HG02763 (cell line): ENCODE measurements around the gene L1CAM.

Source experiments
- ATAC-seq: cut with Tn5 transposase; IDR thresholded peaks from one replicate; pipeline ENCODE4 v1.9.1; 2021; ENCODE audit warnings: mild to moderate bottlenecking, moderate library complexity; ENCODE audit not compliant: unreplicated experiment

Gene L1CAM

GRCh38 chrX:153885968-153886903 lies at the start of gene L1CAM:
TSS of gene L1CAM (minus strand) at chrX:153886173. CDS start at chrX:153875836, 10,337 bp downstream.
- no peak for ATAC-seq

GRCh38 chrX:153935326-153935851 lies 49.4 kb upstream of the L1CAM start:
- no peak for ATAC-seq

GRCh38 chrX:153934762-153935325 lies 48.9 kb upstream of the L1CAM start, which contains the start of gene NAA10:
TSS of gene NAA10 (minus strand) at chrX:153935037. CDS start at chrX:153934904, 133 bp downstream.
- ATAC-seq = peak; percentile 92

GRCh38 chrX:153934148-153934761 lies 48.3 kb upstream of the L1CAM start:
- peak; percentile 5 for ATAC-seq

- no peak for ATAC-seq
Observed at GRCh38 chrX:153933748-153934147, 47.8 kb upstream of the L1CAM start.

- no peak for ATAC-seq
Observed at GRCh38 chrX:153932220-153932915, 46.4 kb upstream of the L1CAM start.

- no peak for ATAC-seq
Observed at GRCh38 chrX:153931748-153932147, 45.8 kb upstream of the L1CAM start.

GRCh38 chrX:153931151-153931550 lies 45.2 kb upstream of the L1CAM start:
- ATAC-seq = no peak

GRCh38 chrX:153930011-153930910 lies 44.3 kb upstream of the L1CAM start:
- ATAC-seq = no peak

GRCh38 chrX:153929576-153929975 lies 43.6 kb upstream of the L1CAM start:
- no peak for ATAC-seq

GRCh38 chrX:153928846-153929245 lies 42.9 kb upstream of the L1CAM start:
- ATAC-seq = no peak

GRCh38 chrX:153927922-153928760 lies 42.2 kb upstream of the L1CAM start:
- ATAC-seq = peak; percentile 80

GRCh38 chrX:153927672-153927921 lies 41.6 kb upstream of the L1CAM start:
- ATAC-seq = no peak

- ATAC-seq = peak; percentile 34
Observed at GRCh38 chrX:153926858-153927671, 41.1 kb upstream of the L1CAM start.

GRCh38 chrX:153926552-153926857 lies 40.5 kb upstream of the L1CAM start:
- no peak for ATAC-seq

GRCh38 chrX:153925739-153926551 lies 40.0 kb upstream of the L1CAM start, which contains the start of gene ARHGAP4:
TSS of gene ARHGAP4 (minus strand) at chrX:153926264. CDS start at chrX:153926202, 62 bp downstream.
- no peak for ATAC-seq

GRCh38 chrX:153925387-153925738 lies 39.4 kb upstream of the L1CAM start:
- no peak for ATAC-seq
